HG02970 (cell line): ENCODE results near the gene CAPG.
A peak's percentile ranks its signal among the peaks of the same experiment; 100 is the strongest.
"Not testable (repeated sequence)": the region's sequence is repeated elsewhere in the genome, so short reads cannot be mapped to it uniquely, and the experiment has no call there.

Source experiments
- ATAC-seq: cut with Tn5 transposase; IDR thresholded peaks from one replicate; pipeline ENCODE4 v1.9.1; 2021; ENCODE audit warnings: mild to moderate bottlenecking, moderate library complexity, moderate number of reproducible peaks; ENCODE audit not compliant: unreplicated experiment, low FRiP score

CAPG gene

GRCh38 chr2:85368921-85369320, 41.2 kb downstream of the CAPG start:
- no peak for ATAC-seq

GRCh38 chr2:85367180-85367579, 43.0 kb downstream of the CAPG start:
- no peak for ATAC-seq

GRCh38 chr2:85362653-85363387, 47.3 kb downstream of the CAPG start:
- not testable (repeated sequence) for ATAC-seq

- ATAC-seq, result no peak
These were observed 52.4 kb downstream of the CAPG start for GRCh38 chr2:85357736-85358135.

- ATAC-seq, result no peak
These were observed 54.0 kb downstream of the CAPG start for GRCh38 chr2:85356186-85356585.

GRCh38 chr2:85355521-85355920, 54.6 kb downstream of the CAPG start:
- no peak for ATAC-seq

- ATAC-seq, result peak; percentile 3
These were observed 55.1 kb downstream of the CAPG start for GRCh38 chr2:85355073-85355410.

GRCh38 chr2:85354286-85355072, 55.7 kb downstream of the CAPG start, which contains the start of the genes ELMOD3 and RETSAT:
ELMOD3 (plus strand) TSS chr2:85354769; CDS start chr2:85357199, 2,430 bp downstream.
RETSAT (minus strand) TSS chr2:85354528; CDS start chr2:85354507, 21 bp downstream.
- peak; percentile 97 for ATAC-seq

- no peak for ATAC-seq
These were observed 56.3 kb downstream of the CAPG start for GRCh38 chr2:85353876-85354285.

- no peak for ATAC-seq
These were observed 62.6 kb downstream of the CAPG start for GRCh38 chr2:85347599-85347998.
